Liver (tissue), 9 donors: Measurements from ENCODE around the gene PTGER2. TPM values are rescaled to one million over a fixed set of nuclear protein-coding genes. Genes with fewer than 3 reads are reported as not detected.

Experiments used
- DNase-seq: peaks from one replicate; pipeline ENCODE4 v3.0.0-alpha.2; 2017; ENCODE audit warnings: low spot score
- H3K27ac ChIP-seq, 2 donors: one replicate each; pipeline ENCODE4 v1.7.0; 2013; ENCODE audit warnings: inconsistent platforms in 2 of 2, low read length in 2 of 2, control low read depth in 1 of 2, low read depth in 1 of 2, mild to moderate bottlenecking in 1 of 2
- H3K27me3 ChIP-seq, 4 donors: one replicate each; pipeline versions ENCODE4 v1.6.1 to v1.7.0; 2013; ENCODE audit warnings: low read length in 3 of 4, inconsistent platforms in 1 of 4, mild to moderate bottlenecking in 1 of 4, moderate library complexity in 1 of 4; ENCODE audit not compliant: control insufficient read depth in 4 of 4, insufficient read depth in 4 of 4
- H3K36me3 ChIP-seq, 4 donors: one replicate each; pipeline versions ENCODE4 v1.6.1 to v1.7.0; 2013; ENCODE audit warnings: low read length in 3 of 4, mild to moderate bottlenecking in 3 of 4, low read depth in 1 of 4, moderate library complexity in 1 of 4; ENCODE audit not compliant: control insufficient read depth in 4 of 4, insufficient read depth in 3 of 4
- H3K4me1 ChIP-seq, 4 donors: one replicate each; pipeline versions ENCODE4 v1.6.1 to v1.7.0; 2013; ENCODE audit warnings: low read length in 3 of 4, mild to moderate bottlenecking in 3 of 4, moderate library complexity in 1 of 4; ENCODE audit not compliant: control insufficient read depth in 4 of 4, insufficient read depth in 4 of 4
- H3K4me3 ChIP-seq, 3 donors: one replicate each; pipeline versions ENCODE4 v1.6.1 to v1.7.0; 2013; ENCODE audit warnings: low read length in 3 of 3, control low read depth in 1 of 3, low read depth in 1 of 3, mild to moderate bottlenecking in 1 of 3
- H3K9ac ChIP-seq, 2 donors: one replicate each; pipeline ENCODE4 v1.7.0; 2013; ENCODE audit warnings: low read length in 2 of 2, mild to moderate bottlenecking in 2 of 2, moderate library complexity in 2 of 2, control low read depth in 1 of 2, low read depth in 1 of 2
- H3K9me3 ChIP-seq, 4 donors: one replicate each; pipeline versions ENCODE4 v1.6.1 to v1.7.0; 2013; ENCODE audit warnings: low read length in 3 of 4; ENCODE audit not compliant: control insufficient read depth in 4 of 4
- ATF3 ChIP-seq: IDR thresholded peaks from 2 replicates; pipeline ENCODE4 v1.6.1; 2016; ENCODE audit warnings: antibody characterized with exemption
- EGR1 ChIP-seq, 2 donors: IDR thresholded peaks; 2 replicates each; pipeline ENCODE4 v1.6.1; 2016 to 2018; ENCODE audit warnings: antibody characterized with exemption in 2 of 2, low read depth in 2 of 2
- FOXA2 ChIP-seq: IDR thresholded peaks from 2 replicates; pipeline ENCODE4 v1.6.1; 2016; ENCODE audit warnings: antibody characterized with exemption
- GABPA ChIP-seq, 2 donors: IDR thresholded peaks in 1 of 2; conservative IDR thresholded peaks in 1 of 2; 2 replicates each; pipeline ENCODE4 v1.6.1; 2016; ENCODE audit warnings: antibody characterized with exemption in 2 of 2, mild to moderate bottlenecking in 1 of 2, moderate library complexity in 1 of 2
- JUND ChIP-seq, 2 donors: IDR thresholded peaks; 2 replicates each; pipeline ENCODE4 v1.6.1; 2016; ENCODE audit warnings: antibody characterized with exemption in 2 of 2
- MAX ChIP-seq: IDR thresholded peaks from 2 replicates; pipeline ENCODE4 v1.6.1; 2016; ENCODE audit warnings: antibody characterized with exemption
- NR2F2 ChIP-seq: IDR thresholded peaks from 2 replicates; pipeline ENCODE4 v1.6.1; 2016; ENCODE audit warnings: antibody characterized with exemption
- TAF1 ChIP-seq: conservative IDR thresholded peaks from 2 replicates; pipeline ENCODE4 v1.6.1; 2016; ENCODE audit warnings: antibody characterized with exemption, mild to moderate bottlenecking
- ZBTB33 ChIP-seq: IDR thresholded peaks from 2 replicates; pipeline ENCODE4 v1.6.1; 2016; ENCODE audit warnings: antibody characterized with exemption
- WGBS: extraction: QIAGEN DNeasy Blood & Tissue Kit; methylation state at CpG from one replicate; pipeline ENCODE4 v1.1.7; 2013; 5-methylcytosine and 5-hydroxymethylcytosine counted together
- polyA plus RNA-seq, 2 donors: library from polyadenylated mRNA; stranded (reverse) in 1 of 2; unstranded in 1 of 2; fragments of 200-250 nt in 1 of 2; fragments of >200 nt in 1 of 2; fragmentation: Nextera tagmentation in 1 of 2; extraction: Ambion mirVana in 1 of 2; gene quantifications; one replicate each; pipeline versions ENCODE4 v1.2.1 to v1.2.3, GENCODE V29; 2013 to 2015
- total RNA-seq, 2 donors: library from RNA; depleted of rRNA; stranded (reverse); fragments of >200 nt; gene quantifications; one replicate each; pipeline ENCODE4 v1.2.3, GENCODE V29; 2014
- TF ChIP-seq, protein P1 (sequence below): fragments of 150-350 bp; IDR thresholded peaks from 2 replicates; pipeline ENCODE4 v1.5.1; 2017; ENCODE audit warnings: improper control_type of control experiment, low read depth, low read length; ENCODE audit not compliant: missing input control
- donor health status: healthy.
- donor health status: healthy.
- donor health status: healthy.
- donor health status: healthy.
- donor health status: healthy.

PTGER2 gene
- total and polyA plus RNA-seq, 4 donors, result 0.36 to 1.9 (median 0.81) TPM

GRCh38 chr14:52332269-52332668 lies 18.2 kb downstream of the PTGER2 start:
- H3K4me3 ChIP-seq, result no peak overlapping the region
- no peak overlapping the region for H3K9ac ChIP-seq
- H3K27ac ChIP-seq, result no peak overlapping the region
- DNase-seq, result no peak
- H3K9me3 ChIP-seq, result no peaks in the 10 kb centered on the region
- 95% methylated on average over 3 of the region's 3 CpGs for WGBS
- H3K4me1 ChIP-seq, result no peaks in the 10 kb centered on the region
- TF ChIP-seq MAX, result no peak
- no peak for TF ChIP-seq GABPA (IDR thresholded peaks at IDR 0.05 in 1 of 2, conservative IDR thresholded peaks at IDR 0.05 in 1 of 2)
- TF ChIP-seq FOXA2, result no peak
- TF ChIP-seq ZBTB33, result no peak
- H3K36me3 ChIP-seq, result no peaks in the 10 kb centered on the region
- no peaks in the 10 kb centered on the region for H3K27me3 ChIP-seq

DNA sequence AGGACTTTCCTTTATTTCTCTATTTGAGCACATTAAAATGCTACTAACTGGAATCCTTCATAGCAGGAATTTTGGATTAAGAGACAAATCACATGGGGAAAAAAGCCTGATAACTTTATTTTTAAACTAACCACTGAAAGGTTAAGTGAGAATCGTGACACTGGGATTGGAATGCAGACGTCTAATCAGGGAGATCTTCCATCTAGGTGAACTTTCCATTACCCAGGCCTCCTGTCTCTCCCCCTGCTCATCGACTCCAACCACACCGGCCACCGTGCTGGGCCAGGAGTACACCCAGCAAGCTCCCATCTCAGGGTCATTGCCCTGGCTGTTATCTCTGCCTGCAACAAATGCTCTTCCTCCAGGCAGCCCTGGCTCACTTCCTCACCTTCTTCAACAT lies 19.0 kb downstream of the PTGER2 start:
- Histone ChIP-seq H3K9ac (no peak overlapping the region), H3K36me3 (no peaks in the 10 kb centered on the region), H3K27me3 (no peaks in the 10 kb centered on the region), H3K4me1 (no peaks in the 10 kb centered on the region), H3K4me3 (no peak overlapping the region), H3K27ac (no peak overlapping the region), H3K9me3 (no peaks in the 10 kb centered on the region)
- 42% methylated on average over 5 of the region's 5 CpGs for WGBS
- TF ChIP-seq JUND (IDR thresholded peaks at IDR 0.05) (no peak), GABPA (IDR thresholded peaks at IDR 0.05 in 1 of 2, conservative IDR thresholded peaks at IDR 0.05 in 1 of 2) (no peak), MAX (no peak), EGR1 (IDR thresholded peaks at IDR 0.05; ENCODE audit: low read depth in 2 of 2) (no peak), NR2F2 (no peak), ATF3 (no peak)
- TF ChIP-seq, protein P1, sequence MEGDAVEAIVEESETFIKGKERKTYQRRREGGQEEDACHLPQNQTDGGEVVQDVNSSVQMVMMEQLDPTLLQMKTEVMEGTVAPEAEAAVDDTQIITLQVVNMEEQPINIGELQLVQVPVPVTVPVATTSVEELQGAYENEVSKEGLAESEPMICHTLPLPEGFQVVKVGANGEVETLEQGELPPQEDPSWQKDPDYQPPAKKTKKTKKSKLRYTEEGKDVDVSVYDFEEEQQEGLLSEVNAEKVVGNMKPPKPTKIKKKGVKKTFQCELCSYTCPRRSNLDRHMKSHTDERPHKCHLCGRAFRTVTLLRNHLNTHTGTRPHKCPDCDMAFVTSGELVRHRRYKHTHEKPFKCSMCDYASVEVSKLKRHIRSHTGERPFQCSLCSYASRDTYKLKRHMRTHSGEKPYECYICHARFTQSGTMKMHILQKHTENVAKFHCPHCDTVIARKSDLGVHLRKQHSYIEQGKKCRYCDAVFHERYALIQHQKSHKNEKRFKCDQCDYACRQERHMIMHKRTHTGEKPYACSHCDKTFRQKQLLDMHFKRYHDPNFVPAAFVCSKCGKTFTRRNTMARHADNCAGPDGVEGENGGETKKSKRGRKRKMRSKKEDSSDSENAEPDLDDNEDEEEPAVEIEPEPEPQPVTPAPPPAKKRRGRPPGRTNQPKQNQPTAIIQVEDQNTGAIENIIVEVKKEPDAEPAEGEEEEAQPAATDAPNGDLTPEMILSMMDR, result no peak
- DNase-seq, result no peak

DNA sequence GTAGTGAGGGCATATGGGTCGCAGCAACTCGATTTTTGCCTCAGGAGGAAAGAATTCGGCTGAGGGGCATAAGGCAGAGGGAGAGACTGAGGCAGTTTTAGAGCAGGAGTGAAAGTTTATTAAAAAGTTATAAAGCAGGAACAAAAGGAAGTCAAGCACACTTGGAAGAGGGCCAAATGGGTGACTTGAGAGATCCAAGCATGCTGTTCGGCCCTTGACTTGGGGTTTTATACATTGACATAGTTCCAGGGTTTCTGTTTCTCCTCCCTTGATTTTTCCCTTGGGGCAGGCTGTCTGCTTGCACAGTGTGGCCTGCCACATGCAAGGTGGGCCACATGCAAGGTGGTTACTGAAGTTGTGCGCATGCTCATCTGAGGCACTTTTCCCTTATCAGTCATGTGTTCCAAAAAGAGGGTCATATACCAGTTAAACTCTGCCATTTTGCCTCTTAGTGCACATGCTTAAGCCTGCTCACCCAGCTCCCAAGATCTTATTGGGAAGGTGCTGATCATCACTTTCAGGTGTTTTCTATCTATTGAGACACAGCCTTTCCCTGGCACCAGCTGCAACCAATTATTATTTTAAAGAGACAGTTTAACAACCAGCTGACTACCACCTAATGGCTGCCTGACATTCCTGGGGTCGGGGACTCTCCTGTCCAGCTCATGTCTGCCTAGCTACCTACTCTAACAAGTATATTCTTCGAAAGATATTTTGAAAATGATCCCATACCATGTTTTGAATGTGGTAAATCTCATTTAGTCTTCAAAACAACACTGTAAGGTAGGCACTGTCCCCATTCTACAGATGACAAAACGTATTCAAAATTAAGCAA lies 19.9 kb downstream of the PTGER2 start:
- TF ChIP-seq TAF1 (no peak), JUND (IDR thresholded peaks at IDR 0.05) (no peak)
- Histone ChIP-seq H3K9me3 (no peaks in the 10 kb centered on the region), H3K4me3 (no peak overlapping the region), H3K36me3 (no peaks in the 10 kb centered on the region), H3K4me1 (no peaks in the 10 kb centered on the region), H3K9ac (no peak overlapping the region), H3K27ac (no peak overlapping the region), H3K27me3 (no peaks in the 10 kb centered on the region)
- DNase-seq, result no peak
- 82% methylated on average over 8 of the region's 8 CpGs for WGBS
